Ovary (tissue), 3 donors: Measurements from ENCODE around the gene PRR19.

ENCODE experiments used
- CTCF ChIP-seq, 3 donors: fragments of 450-650 bp in 2 of 3; fragments of 200-600 bp in 1 of 3; IDR thresholded peaks; one replicate each; pipeline versions ENCODE4 v1.5.1 to v1.8.0; 2016 to 2022; ENCODE audit warnings: antibody characterized with exemption in 3 of 3, mild to moderate bottlenecking in 1 of 3
- EP300 ChIP-seq: sonication (generic); formaldehyde crosslinking; IDR thresholded peaks from one replicate; pipeline ENCODE4 v1.6.1; 2017; ENCODE audit warnings: antibody characterized with exemption
- donor health status: DM: no; HTN: no; CAD: no.

GRCh38 chr19:42335971-42336370, 34.0 kb downstream of the PRR19 start:
- TF ChIP-seq CTCF (IDR thresholded peaks at IDR 0.05) (no peak), EP300 (no peak)
